GM12891 (cell line): Measurements from ENCODE around the gene PPP1R9A.

ENCODE experiments used
- PAX5 ChIP-seq: IDR thresholded peaks from 2 replicates; pipeline ENCODE4 v1.6.1; 2011; ENCODE audit warnings: low read length, moderate library complexity, mild to moderate bottlenecking; ENCODE audit not compliant: insufficient read depth, severe bottlenecking
- POLR2A ChIP-seq: IDR thresholded peaks from 2 replicates; pipeline ENCODE4 v1.6.1; 2011; ENCODE audit warnings: low read depth, low read length, control low read depth
- POLR2AphosphoS5 ChIP-seq: IDR thresholded peaks from 2 replicates; pipeline ENCODE4 v1.6.1; 2011; ENCODE audit warnings: low read depth, low read length, control low read depth
- POU2F2 ChIP-seq: IDR thresholded peaks from 2 replicates; pipeline ENCODE4 v1.6.1; 2011; ENCODE audit warnings: low read depth, mild to moderate bottlenecking, control low read depth, low read length, moderate library complexity
- SPI1 ChIP-seq: IDR thresholded peaks from 2 replicates; pipeline ENCODE4 v1.6.1; 2011; ENCODE audit warnings: low read depth, low read length, control low read depth
- TAF1 ChIP-seq: IDR thresholded peaks from 2 replicates; pipeline ENCODE4 v1.6.1; 2011; ENCODE audit warnings: low read depth, low read length, control low read depth

- TF ChIP-seq POLR2A, result no peak
- TF ChIP-seq POLR2AphosphoS5, result no peak
- TF ChIP-seq PAX5, result no peak
- no peak for TF ChIP-seq TAF1
- TF ChIP-seq SPI1, result no peak
- no peak for TF ChIP-seq POU2F2
Measured at GRCh38 chr7:95320651-95321050, 413.3 kb downstream of the PPP1R9A start.
